Measurements from ENCODE around the gene TRAF1. TPM values are rescaled to one million over a fixed set of nuclear protein-coding genes. Genes with fewer than 3 reads are reported as not detected.

The TRAF1 gene
- total and polyA plus RNA-seq, 4 donors = 0.38 to 2.6 (median 0.71) TPM

DNA sequence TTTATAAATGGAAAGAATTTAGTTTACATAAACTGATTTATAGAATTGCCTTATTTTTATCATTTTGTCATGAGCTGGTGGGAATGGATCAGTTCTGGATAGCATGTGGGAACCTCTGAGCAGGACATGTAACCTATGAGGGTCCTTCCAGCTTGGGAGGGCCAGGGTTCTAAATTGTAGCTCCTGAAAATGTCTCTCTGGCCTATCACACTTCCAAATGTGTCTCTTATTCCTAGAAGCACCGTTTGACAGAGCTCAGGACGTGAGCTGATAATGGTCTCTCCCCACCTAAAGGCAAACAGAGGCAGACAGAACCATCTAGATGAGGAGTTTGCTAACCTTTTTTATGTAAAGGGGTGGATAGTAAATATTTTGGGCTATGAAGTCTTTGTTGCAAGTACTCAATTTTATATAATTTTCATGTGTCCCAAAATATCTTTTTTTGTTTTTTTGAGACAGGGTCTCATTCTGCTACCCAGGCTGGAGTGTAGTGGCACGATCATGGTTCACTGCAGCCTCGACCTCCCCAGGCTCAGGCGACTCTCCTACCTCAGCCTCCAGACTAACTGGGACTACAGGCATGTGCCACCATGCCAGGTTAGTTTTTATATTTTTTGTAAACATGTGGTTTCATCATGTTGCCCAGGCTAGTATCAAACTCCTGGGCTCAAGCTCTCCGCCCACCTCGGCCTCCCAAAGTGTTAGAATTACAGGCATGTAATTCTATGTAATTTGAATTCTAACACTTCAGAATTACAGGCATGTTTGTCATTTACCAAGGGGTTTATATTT lies 4.0 kb downstream of the TRAF1 start:
- no peak for DNase-seq (ENCODE audit: low spot score)
- WGBS = 80% methylated on average over 7 of the region's 7 CpGs
- Histone ChIP-seq H3K27ac (ENCODE audit: low read depth in 1 of 2, low read length in 2 of 2) (no peak overlapping the region), H3K27me3 (ENCODE audit: control insufficient read depth in 4 of 4, insufficient read depth in 4 of 4, low read length in 3 of 4) (no peaks in the 10 kb centered on the region), H3K4me3 (ENCODE audit: low read depth in 1 of 3, low read length in 3 of 3) (no peak overlapping the region), H3K9ac (ENCODE audit: low read depth in 1 of 2, low read length in 2 of 2) (peak overlapping the region in 1 of 2 donors; percentile 12), H3K36me3 (ENCODE audit: control insufficient read depth in 4 of 4, insufficient read depth in 3 of 4, low read depth in 1 of 4, low read length in 3 of 4) (no peaks in the 10 kb centered on the region), H3K9me3 (ENCODE audit: control insufficient read depth in 4 of 4, low read length in 3 of 4) (no peaks in the 10 kb centered on the region), H3K4me1 (ENCODE audit: control insufficient read depth in 4 of 4, insufficient read depth in 4 of 4, low read length in 3 of 4) (peaks cover 0 to 6% (median 0%) of the 10 kb centered on the region in 4 donors)
- no peak for TF ChIP-seq SP1 (IDR thresholded peaks at IDR 0.05)
- TF ChIP-seq, protein P1, sequence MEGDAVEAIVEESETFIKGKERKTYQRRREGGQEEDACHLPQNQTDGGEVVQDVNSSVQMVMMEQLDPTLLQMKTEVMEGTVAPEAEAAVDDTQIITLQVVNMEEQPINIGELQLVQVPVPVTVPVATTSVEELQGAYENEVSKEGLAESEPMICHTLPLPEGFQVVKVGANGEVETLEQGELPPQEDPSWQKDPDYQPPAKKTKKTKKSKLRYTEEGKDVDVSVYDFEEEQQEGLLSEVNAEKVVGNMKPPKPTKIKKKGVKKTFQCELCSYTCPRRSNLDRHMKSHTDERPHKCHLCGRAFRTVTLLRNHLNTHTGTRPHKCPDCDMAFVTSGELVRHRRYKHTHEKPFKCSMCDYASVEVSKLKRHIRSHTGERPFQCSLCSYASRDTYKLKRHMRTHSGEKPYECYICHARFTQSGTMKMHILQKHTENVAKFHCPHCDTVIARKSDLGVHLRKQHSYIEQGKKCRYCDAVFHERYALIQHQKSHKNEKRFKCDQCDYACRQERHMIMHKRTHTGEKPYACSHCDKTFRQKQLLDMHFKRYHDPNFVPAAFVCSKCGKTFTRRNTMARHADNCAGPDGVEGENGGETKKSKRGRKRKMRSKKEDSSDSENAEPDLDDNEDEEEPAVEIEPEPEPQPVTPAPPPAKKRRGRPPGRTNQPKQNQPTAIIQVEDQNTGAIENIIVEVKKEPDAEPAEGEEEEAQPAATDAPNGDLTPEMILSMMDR (IDR thresholded peaks at IDR 0.05; ENCODE audit: low read depth, low read length, missing input control) = no peak
- no peak for TF ChIP-seq RAD21 (IDR thresholded peaks at IDR 0.05)

- Histone ChIP-seq H3K4me3 (ENCODE audit: low read depth in 1 of 3, low read length in 3 of 3) (no peak overlapping the region), H3K4me1 (ENCODE audit: control insufficient read depth in 4 of 4, insufficient read depth in 4 of 4, low read length in 3 of 4) (peaks cover 0 to 6% (median 0%) of the 10 kb centered on the region in 4 donors), H3K9ac (ENCODE audit: low read depth in 1 of 2, low read length in 2 of 2) (no peak overlapping the region), H3K9me3 (ENCODE audit: control insufficient read depth in 4 of 4, low read length in 3 of 4) (no peaks in the 10 kb centered on the region), H3K27ac (ENCODE audit: low read depth in 1 of 2, low read length in 2 of 2) (no peak overlapping the region), H3K36me3 (ENCODE audit: control insufficient read depth in 4 of 4, insufficient read depth in 3 of 4, low read depth in 1 of 4, low read length in 3 of 4) (no peaks in the 10 kb centered on the region), H3K27me3 (ENCODE audit: control insufficient read depth in 4 of 4, insufficient read depth in 4 of 4, low read length in 3 of 4) (no peaks in the 10 kb centered on the region)
- WGBS = 81% methylated on average over 8 of the region's 8 CpGs
- TF ChIP-seq FOXA1 (IDR thresholded peaks at IDR 0.05) (no peak), MAX (IDR thresholded peaks at IDR 0.05) (no peak), RAD21 (IDR thresholded peaks at IDR 0.05) (no peak), TAF1 (conservative IDR thresholded peaks at IDR 0.05) (no peak), NR2F2 (IDR thresholded peaks at IDR 0.05) (no peak)
- no peak for DNase-seq (ENCODE audit: low spot score)
These were observed 4.9 kb downstream of the TRAF1 start for GRCh38 chr9:120921661-120922181.

DNA sequence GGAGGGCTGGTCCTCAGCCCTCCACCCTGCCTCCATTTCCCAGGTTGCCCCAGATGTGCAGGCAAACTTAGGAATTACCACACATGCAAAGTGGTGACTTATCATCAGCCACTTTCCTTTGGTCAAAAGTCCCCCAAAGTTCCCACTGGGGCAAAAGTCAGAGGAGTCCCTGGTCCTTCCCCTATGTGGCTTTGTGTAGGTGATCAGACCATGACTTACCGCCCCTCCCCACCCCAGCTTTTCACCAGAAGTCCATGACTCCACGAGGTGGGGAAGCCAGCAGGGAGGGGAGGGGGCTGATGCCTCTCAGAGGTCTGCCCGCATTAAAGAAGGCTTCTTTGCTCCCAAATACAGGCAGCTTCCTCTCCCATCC lies 5.8 kb downstream of the TRAF1 start:
- DNase-seq (ENCODE audit: low spot score) = no peak
- Histone ChIP-seq H3K4me1 (ENCODE audit: control insufficient read depth in 4 of 4, insufficient read depth in 4 of 4, low read length in 3 of 4) (peaks cover 0 to 10% (median 0%) of the 10 kb centered on the region in 4 donors), H3K9ac (ENCODE audit: low read depth in 1 of 2, low read length in 2 of 2) (no peak overlapping the region), H3K27ac (ENCODE audit: low read depth in 1 of 2, low read length in 2 of 2) (peak overlapping the region in 1 of 2 donors; percentile 36), H3K4me3 (ENCODE audit: low read depth in 1 of 3, low read length in 3 of 3) (no peak overlapping the region), H3K27me3 (ENCODE audit: control insufficient read depth in 4 of 4, insufficient read depth in 4 of 4, low read length in 3 of 4) (no peaks in the 10 kb centered on the region), H3K9me3 (ENCODE audit: control insufficient read depth in 4 of 4, low read length in 3 of 4) (no peaks in the 10 kb centered on the region), H3K36me3 (ENCODE audit: control insufficient read depth in 4 of 4, insufficient read depth in 3 of 4, low read depth in 1 of 4, low read length in 3 of 4) (no peaks in the 10 kb centered on the region)
- 77% methylated on average over 3 of the region's 3 CpGs for WGBS
- TF ChIP-seq FOXA2 (IDR thresholded peaks at IDR 0.05) (no peak), HNF4A (conservative IDR thresholded peaks at IDR 0.05) (no peak)

Data from liver (tissue), 9 donors.